Measurements from ENCODE around the gene SCGB1D1.

GRCh38 chr11:62238151-62238550 lies 48.1 kb downstream of the SCGB1D1 start:
- TF ChIP-seq EP300 (IDR thresholded peaks at IDR 0.05) (no peak), CTCF (IDR thresholded peaks at IDR 0.05) (no peak)
